MM.1S (cell line): ENCODE measurements around the gene ID3.

Experiments
- CTCF ChIP-seq: fragments of 300-600 bp; sonication (generic); IDR thresholded peaks from 2 replicates; pipeline ENCODE4 v1.5.1; 2016; ENCODE audit warnings: antibody characterized with exemption, low read length, mixed read lengths
- EZH2phosphoT487 ChIP-seq: fragments of 300-600 bp; sonication (generic); IDR thresholded peaks from 2 replicates; pipeline ENCODE4 v1.6.1; 2018; ENCODE audit warnings: antibody characterized with exemption, low read length

- TF ChIP-seq EZH2phosphoT487: no peak
- no peak for TF ChIP-seq CTCF
Observed at GRCh38 chr1:23526329-23527041, 32.8 kb downstream of the ID3 start.
